GM18511 (cell line): ENCODE results near the gene TEX12.

Source experiments
- ATAC-seq: cut with Tn5 transposase; IDR thresholded peaks from one replicate; pipeline ENCODE4 v1.9.1; 2021; ENCODE audit warnings: mild to moderate bottlenecking, moderate library complexity; ENCODE audit not compliant: unreplicated experiment

TEX12 gene

GRCh38 chr11:112210890-112211289 is 43.7 kb downstream of the TEX12 start:
- no peak for ATAC-seq

- ATAC-seq: peak; percentile 69
These were observed 44.4 kb downstream of the TEX12 start for GRCh38 chr11:112211536-112211935.

- ATAC-seq: no peak
These were observed 45.1 kb downstream of the TEX12 start for GRCh38 chr11:112212290-112212689.

GRCh38 chr11:112212710-112213109 is 45.5 kb downstream of the TEX12 start:
- ATAC-seq: no peak

- ATAC-seq: no peak
These were observed 46.6 kb downstream of the TEX12 start for GRCh38 chr11:112213753-112214152.

GRCh38 chr11:112215621-112216020 is 48.4 kb downstream of the TEX12 start:
- no peak for ATAC-seq

GRCh38 chr11:112216561-112217105 is 49.5 kb downstream of the TEX12 start:
- ATAC-seq: no peak

GRCh38 chr11:112219476-112220232 is 52.5 kb downstream of the TEX12 start:
- ATAC-seq: peak; percentile 98

GRCh38 chr11:112221274-112221835 is 54.2 kb downstream of the TEX12 start:
- no peak for ATAC-seq
